Neuronal stem cell (in vitro differentiated cells): ENCODE measurements around the gene CACUL1.
A peak's percentile ranks its signal among the peaks of the same experiment; 100 is the strongest.

Source experiments
- DNase-seq: peaks from one replicate; pipeline ENCODE4 v3.0.0-alpha.2; 2013; ENCODE audit warnings: low spot score
- H2AFZ ChIP-seq: one replicate; pipeline ENCODE4 v1.6.1; 2013; ENCODE audit warnings: mild to moderate bottlenecking, low read length, inconsistent platforms
- H2AK5ac ChIP-seq: 2 replicates; pipeline ENCODE4 v1.6.1; 2013; ENCODE audit warnings: low read depth, mild to moderate bottlenecking, inconsistent platforms, low read length, moderate library complexity, mixed read lengths
- H2BK120ac ChIP-seq: 2 replicates; pipeline ENCODE4 v1.6.1; 2013; ENCODE audit warnings: low read depth, mild to moderate bottlenecking, inconsistent platforms, low read length, moderate library complexity, mixed read lengths
- H2BK12ac ChIP-seq: one replicate; pipeline ENCODE4 v1.6.1; 2013; ENCODE audit warnings: low read length, inconsistent platforms
- H2BK15ac ChIP-seq: 2 replicates; pipeline ENCODE4 v1.6.1; 2013; ENCODE audit warnings: mild to moderate bottlenecking, low read length, inconsistent platforms, mixed read lengths
- H2BK5ac ChIP-seq: one replicate; pipeline ENCODE4 v1.6.1; 2013; ENCODE audit warnings: inconsistent platforms, mild to moderate bottlenecking, low read length, moderate library complexity
- H3K14ac ChIP-seq: one replicate; pipeline ENCODE4 v1.6.1; 2013; ENCODE audit warnings: low read length, inconsistent platforms
- H3K18ac ChIP-seq: 2 replicates; pipeline ENCODE4 v1.6.1; 2013; ENCODE audit warnings: low read length, inconsistent platforms
- H3K23ac ChIP-seq: 2 replicates; pipeline ENCODE4 v1.6.1; 2013; ENCODE audit warnings: low read depth, mild to moderate bottlenecking, mixed read lengths, low read length, inconsistent platforms; ENCODE audit not compliant: poor library complexity
- H3K27ac ChIP-seq: replicated peaks from 3 replicates; pipeline ENCODE4 v1.5.1; 2013; ENCODE audit warnings: low read length, inconsistent platforms
- H3K27me3 ChIP-seq, 3 experiments: 2 replicates each; pipeline ENCODE4 v1.6.1; 2013; ENCODE audit warnings: low read length in 3 of 3, mild to moderate bottlenecking in 2 of 3, inconsistent platforms in 1 of 3, low read depth in 1 of 3, mixed read lengths in 1 of 3, moderate library complexity in 1 of 3; ENCODE audit not compliant: control insufficient read depth in 3 of 3, insufficient read depth in 3 of 3
- H3K36me3 ChIP-seq, 2 donors: replicated peaks in 1 of 2; 2 replicates each; pipeline ENCODE4 v1.6.1; 2013; ENCODE audit warnings: low read length in 2 of 2; ENCODE audit not compliant: control insufficient read depth in 2 of 2, insufficient read depth in 2 of 2
- H3K4ac ChIP-seq: 2 replicates; pipeline ENCODE4 v1.6.1; 2013; ENCODE audit warnings: inconsistent platforms, mild to moderate bottlenecking, low read length, moderate library complexity
- H3K4me1 ChIP-seq, 2 donors: 1 replicate in 1 of 2; 2 replicates in 1 of 2; pipeline ENCODE4 v1.6.1; 2013; ENCODE audit warnings: low read length in 2 of 2, low read depth in 1 of 2; ENCODE audit not compliant: control insufficient read depth in 2 of 2, insufficient read depth in 1 of 2
- H3K4me2 ChIP-seq: one replicate; pipeline ENCODE4 v1.6.1; 2013; ENCODE audit warnings: mild to moderate bottlenecking, low read length, inconsistent platforms; ENCODE audit not compliant: insufficient read depth, poor library complexity, severe bottlenecking
- H3K4me3 ChIP-seq, 2 donors: 2 replicates each; pipeline ENCODE4 v1.5.1; 2013; ENCODE audit warnings: low read length in 2 of 2, mild to moderate bottlenecking in 2 of 2, inconsistent platforms in 1 of 2, moderate library complexity in 1 of 2
- H3K79me1 ChIP-seq: one replicate; pipeline ENCODE4 v1.6.1; 2013; ENCODE audit warnings: low read depth, mild to moderate bottlenecking, inconsistent platforms, low read length, moderate library complexity
- H3K9ac ChIP-seq: one replicate; pipeline ENCODE4 v1.6.1; 2013; ENCODE audit warnings: mild to moderate bottlenecking, low read depth, low read length, inconsistent platforms; ENCODE audit not compliant: poor library complexity
- H3K9me3 ChIP-seq, 2 donors: replicated peaks in 1 of 2; 2 replicates each; pipeline versions ENCODE3 to v1.6.1; 2013; ENCODE audit warnings: low read length in 2 of 2, mild to moderate bottlenecking in 2 of 2, inconsistent platforms in 1 of 2, low read depth in 1 of 2, mixed read lengths in 1 of 2, moderate library complexity in 1 of 2; ENCODE audit not compliant: control insufficient read depth in 2 of 2, insufficient read depth in 1 of 2
- H4K8ac ChIP-seq: one replicate; pipeline ENCODE4 v1.6.1; 2013; ENCODE audit warnings: low read depth, mild to moderate bottlenecking, inconsistent platforms, low read length, moderate library complexity
- H4K91ac ChIP-seq: one replicate; pipeline ENCODE4 v1.6.1; 2013; ENCODE audit warnings: low read length, low read depth, mild to moderate bottlenecking, inconsistent platforms; ENCODE audit not compliant: poor library complexity
- WGBS, 2 donors: extraction: QIAGEN DNeasy Blood & Tissue Kit; methylation state at CpG; one replicate each; pipeline ENCODE4 v1.1.7; 2013; ENCODE audit warnings: missing lambda C conversion rate in 2 of 2, mixed read lengths in 1 of 2; ENCODE audit not compliant: insufficient read length in 2 of 2, insufficient replicate concordance in 1 of 2; ENCODE audit errors: extremely low coverage in 2 of 2; 5-methylcytosine and 5-hydroxymethylcytosine counted together

CACUL1 gene

DNA sequence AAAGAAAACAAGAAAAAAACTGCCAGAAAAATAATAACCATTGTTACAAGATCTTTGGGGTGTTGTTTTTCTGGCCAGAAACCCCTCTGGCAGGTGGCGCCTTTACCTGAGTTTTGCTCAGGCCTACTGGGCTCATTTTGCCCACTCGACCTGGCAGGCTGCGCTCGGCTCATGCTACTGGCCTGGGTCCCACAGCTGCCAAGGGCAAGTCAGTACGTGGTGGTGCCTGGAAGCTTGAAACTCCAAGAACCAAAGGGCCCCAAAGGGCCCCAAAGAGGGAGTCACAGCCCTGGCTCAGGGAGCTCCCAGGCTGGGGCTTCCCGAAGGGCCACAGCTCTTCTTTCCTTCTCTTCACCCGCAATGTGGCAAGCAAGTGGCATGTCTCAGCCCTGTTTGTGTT, 42.7 kb downstream of the CACUL1 start:
- Histone ChIP-seq H3K23ac (no peak overlapping the region), H3K9me3 (no peaks in the 10 kb centered on the region), H3K18ac (peak overlapping the region; percentile 71), H2BK5ac (peak overlapping the region; percentile 39), H3K14ac (no peak overlapping the region), H2AK5ac (no peak overlapping the region), H3K27me3 (no peaks in the 10 kb centered on the region), H3K36me3 (peaks cover 2 to 27% of the 10 kb centered on the region in 2 donors), H3K4me3 (no peak overlapping the region), H3K4ac (no peak overlapping the region), H2BK15ac (no peak overlapping the region), H3K79me1 (no peaks in the 10 kb centered on the region), H3K27ac (no peak overlapping the region), H3K9ac (no peak overlapping the region), H3K4me2 (no peak overlapping the region), H4K91ac (no peak overlapping the region), H3K4me1 (peaks cover 0 to 1% of the 10 kb centered on the region in 2 donors), H2BK12ac (no peak overlapping the region), H4K8ac (no peak overlapping the region), H2BK120ac (no peak overlapping the region), H2AFZ (no peak overlapping the region)
- WGBS, 2 donors = no CpG with 5 or more reads among the region's 7 CpGs
- DNase-seq = no peak

DNA sequence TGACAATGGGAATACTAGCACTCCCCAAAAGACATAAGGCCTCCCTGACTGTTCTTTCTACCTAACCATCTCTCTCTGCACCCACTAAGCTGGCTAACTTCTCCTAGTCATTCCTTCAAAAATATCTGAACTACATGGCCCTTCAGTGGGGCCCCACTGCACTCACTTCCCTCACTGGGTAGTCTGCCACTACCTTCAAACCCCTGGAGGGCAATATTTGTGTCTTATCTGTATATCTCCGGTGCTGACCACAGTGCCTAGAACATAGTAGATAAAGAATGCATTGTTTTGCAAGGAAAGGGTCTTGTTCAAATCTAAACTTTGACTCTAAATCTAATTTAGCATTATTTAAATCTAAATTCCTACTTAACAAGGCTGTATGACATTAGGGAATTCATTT, 44.3 kb downstream of the CACUL1 start:
- Histone ChIP-seq H2BK15ac (no peak overlapping the region), H3K4me2 (no peak overlapping the region), H3K27me3 (no peaks in the 10 kb centered on the region), H3K4me1 (peaks cover 0 to 1% of the 10 kb centered on the region in 2 donors), H3K4ac (no peak overlapping the region), H3K18ac (no peak overlapping the region), H2BK5ac (no peak overlapping the region), H3K23ac (no peak overlapping the region), H3K27ac (no peak overlapping the region), H2BK120ac (no peak overlapping the region), H3K9ac (no peak overlapping the region), H3K9me3 (no peaks in the 10 kb centered on the region), H3K36me3 (peaks cover 0 to 36% of the 10 kb centered on the region in 2 donors), H4K8ac (no peak overlapping the region), H2AFZ (no peak overlapping the region), H4K91ac (no peak overlapping the region), H3K79me1 (no peaks in the 10 kb centered on the region), H2AK5ac (no peak overlapping the region), H2BK12ac (no peak overlapping the region), H3K14ac (no peak overlapping the region), H3K4me3 (no peak overlapping the region)
- no peak for DNase-seq
- WGBS, 2 donors = no CpG with 5 or more reads among the region's 1 CpG

DNA sequence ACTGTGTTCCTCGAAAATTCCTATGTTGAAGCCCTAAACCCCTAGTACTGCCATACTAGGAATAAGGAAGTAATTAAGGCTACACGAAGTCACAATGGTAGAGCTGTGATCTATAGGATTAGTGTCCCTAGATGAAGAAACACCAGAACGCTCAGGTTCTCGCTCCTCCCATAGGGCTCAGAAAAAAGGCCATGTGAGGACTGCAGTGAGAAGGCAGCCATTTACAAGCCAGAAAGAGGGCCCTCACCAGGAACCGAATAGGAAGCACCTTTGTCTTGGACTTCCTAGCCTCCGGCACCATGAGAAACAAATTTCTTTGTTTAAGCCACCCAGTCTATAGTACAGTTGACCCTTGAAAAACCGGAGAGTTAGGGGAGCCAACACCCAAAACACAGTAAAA, 46.2 kb downstream of the CACUL1 start:
- H4K91ac ChIP-seq = no peak overlapping the region
- DNase-seq = no peak
- no peak overlapping the region for H3K4me3 ChIP-seq
- H3K9ac ChIP-seq = no peak overlapping the region
- WGBS, 2 donors = no CpG with 5 or more reads among the region's 7 CpGs
- no peak overlapping the region for H2AK5ac ChIP-seq
- no peak overlapping the region for H2BK5ac ChIP-seq
- no peaks in the 10 kb centered on the region for H3K27me3 ChIP-seq
- no peak overlapping the region for H2BK15ac ChIP-seq
- H3K27ac ChIP-seq = no peak overlapping the region
- no peak overlapping the region for H2AFZ ChIP-seq
- H4K8ac ChIP-seq = no peak overlapping the region
- H3K14ac ChIP-seq = no peak overlapping the region
- no peak overlapping the region for H2BK12ac ChIP-seq
- H3K4me2 ChIP-seq = no peak overlapping the region
- H2BK120ac ChIP-seq = no peak overlapping the region
- no peak overlapping the region for H3K4ac ChIP-seq
- H3K18ac ChIP-seq = no peak overlapping the region
- H3K36me3 ChIP-seq = peaks cover 0 to 47% of the 10 kb centered on the region in 2 donors
- H3K4me1 ChIP-seq = peaks cover 0 to 6% of the 10 kb centered on the region in 2 donors
- H3K79me1 ChIP-seq = no peaks in the 10 kb centered on the region
- no peak overlapping the region for H3K23ac ChIP-seq
- H3K9me3 ChIP-seq = no peaks in the 10 kb centered on the region

DNA sequence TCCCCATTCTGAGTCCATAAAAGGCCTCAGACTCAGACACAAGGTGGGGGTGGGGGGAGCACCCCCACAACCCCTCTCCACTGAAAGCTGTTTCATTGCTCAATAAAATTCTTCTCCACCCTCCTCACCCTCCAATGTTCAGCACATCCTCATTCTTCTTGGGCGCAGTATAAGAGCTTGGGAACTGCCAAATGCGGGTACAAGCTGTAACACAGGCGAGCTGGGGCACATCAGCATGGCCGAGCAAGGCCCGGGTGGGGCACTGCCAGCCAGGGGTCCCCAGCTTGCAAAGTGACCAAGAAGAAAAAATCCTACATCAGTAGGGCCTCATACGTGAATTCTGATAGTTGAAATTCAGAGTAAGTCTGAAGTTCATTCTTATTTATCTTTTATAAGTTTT, 50.1 kb downstream of the CACUL1 start:
- H2BK5ac ChIP-seq = no peak overlapping the region

More for the DNA sequence above, 50.1 kb downstream of the CACUL1 start:
- Histone ChIP-seq H2BK15ac (no peak overlapping the region), H3K4ac (no peak overlapping the region), H3K4me3 (no peak overlapping the region), H3K9me3 (no peaks in the 10 kb centered on the region), H2AK5ac (no peak overlapping the region), H4K91ac (no peak overlapping the region), H4K8ac (no peak overlapping the region), H3K4me2 (no peak overlapping the region), H3K4me1 (peaks cover 0 to 16% of the 10 kb centered on the region in 2 donors), H3K14ac (no peak overlapping the region), H2BK12ac (no peak overlapping the region), H3K27ac (no peak overlapping the region), H3K23ac (no peak overlapping the region), H2BK120ac (no peak overlapping the region), H3K18ac (no peak overlapping the region), H3K9ac (no peak overlapping the region), H3K79me1 (no peaks in the 10 kb centered on the region), H2AFZ (no peak overlapping the region), H3K36me3 (peaks cover 0 to 66% of the 10 kb centered on the region in 2 donors), H3K27me3 (no peaks in the 10 kb centered on the region)
- DNase-seq = no peak
- WGBS, 2 donors = no CpG with 5 or more reads among the region's 6 CpGs
